ENCODE data around the gene IFI6.
"Not testable (repeated sequence)": the region's sequence is repeated elsewhere in the genome, so short reads cannot be mapped to it uniquely, and the experiment has no call there.

IFI6 gene

GRCh38 chr1:27671964-27672749, at the start of gene IFI6:
Gene IFI6, minus strand, starts transcription at chr1:27672192. Its CDS starts 2,878 bp downstream, at chr1:27669314.
- Mint-ChIP-seq H3K27me3 (ENCODE audit: low read depth) (no peaks in the 10 kb centered on the region), H3K4me1 (ENCODE audit: low read depth) (peaks cover 37% of the 10 kb centered on the region), H3K9me3 (no peaks in the 10 kb centered on the region), H3K36me3 (ENCODE audit: low read depth) (peaks cover 11% of the 10 kb centered on the region), H3K4me3 (peak within 1 kb of the TSS; percentile 96), H3K27ac (peak within 1 kb of the TSS; percentile 95)

GRCh38 chr1:27719286-27720251, 47.6 kb upstream of the IFI6 start:
- Mint-ChIP-seq H3K27me3 (ENCODE audit: low read depth) (peaks cover 31% of the 10 kb centered on the region), H3K36me3 (ENCODE audit: low read depth) (peaks cover 1% of the 10 kb centered on the region), H3K9me3 (peaks cover 13% of the 10 kb centered on the region), H3K4me3 (no peak overlapping the region), H3K27ac (no peak overlapping the region), H3K4me1 (ENCODE audit: low read depth) (peaks cover under 1% of the 10 kb centered on the region)

GRCh38 chr1:27716262-27716895, 44.4 kb upstream of the IFI6 start:
- peaks cover 1% of the 10 kb centered on the region for H3K36me3 Mint-ChIP-seq (ENCODE audit: low read depth)
- H3K27ac Mint-ChIP-seq = no peak overlapping the region
- peaks cover 3% of the 10 kb centered on the region for H3K4me1 Mint-ChIP-seq (ENCODE audit: low read depth)
- peaks cover 13% of the 10 kb centered on the region for H3K9me3 Mint-ChIP-seq
- peaks cover 36% of the 10 kb centered on the region for H3K27me3 Mint-ChIP-seq (ENCODE audit: low read depth)
- no peak overlapping the region for H3K4me3 Mint-ChIP-seq

GRCh38 chr1:27713869-27714513, 42.0 kb upstream of the IFI6 start:
- Mint-ChIP-seq H3K4me3 (no peak overlapping the region), H3K27ac (no peak overlapping the region), H3K36me3 (ENCODE audit: low read depth) (peaks cover 1% of the 10 kb centered on the region), H3K4me1 (ENCODE audit: low read depth) (peaks cover 3% of the 10 kb centered on the region), H3K27me3 (ENCODE audit: low read depth) (peaks cover 23% of the 10 kb centered on the region), H3K9me3 (peaks cover 13% of the 10 kb centered on the region)

GRCh38 chr1:27713139-27713725, 41.2 kb upstream of the IFI6 start:
- Mint-ChIP-seq H3K27ac (no peak overlapping the region), H3K4me1 (ENCODE audit: low read depth) (peaks cover 3% of the 10 kb centered on the region), H3K36me3 (ENCODE audit: low read depth) (peaks cover 1% of the 10 kb centered on the region), H3K27me3 (ENCODE audit: low read depth) (peaks cover 23% of the 10 kb centered on the region), H3K9me3 (peaks cover 13% of the 10 kb centered on the region), H3K4me3 (no peak overlapping the region)

- no peak overlapping the region for H3K4me3 Mint-ChIP-seq
- H3K36me3 Mint-ChIP-seq (ENCODE audit: low read depth) = no peaks in the 10 kb centered on the region
- peaks cover 3% of the 10 kb centered on the region for H3K4me1 Mint-ChIP-seq (ENCODE audit: low read depth)
- H3K27me3 Mint-ChIP-seq (ENCODE audit: low read depth) = peaks cover 6% of the 10 kb centered on the region
- H3K9me3 Mint-ChIP-seq = peaks cover under 1% of the 10 kb centered on the region
- H3K27ac Mint-ChIP-seq = no peak overlapping the region
These were observed 38.6 kb upstream of the IFI6 start for GRCh38 chr1:27710574-27710973.

- no peak overlapping the region for H3K4me3 Mint-ChIP-seq
- H3K36me3 Mint-ChIP-seq (ENCODE audit: low read depth) = peaks cover 4% of the 10 kb centered on the region
- H3K27ac Mint-ChIP-seq = no peak overlapping the region
- peaks cover 17% of the 10 kb centered on the region for H3K27me3 Mint-ChIP-seq (ENCODE audit: low read depth)
- H3K9me3 Mint-ChIP-seq = peaks cover 19% of the 10 kb centered on the region
- H3K4me1 Mint-ChIP-seq (ENCODE audit: low read depth) = no peaks in the 10 kb centered on the region
These were observed 33.6 kb upstream of the IFI6 start for GRCh38 chr1:27705545-27705944.

GRCh38 chr1:27704958-27705357, 33.0 kb upstream of the IFI6 start:
- Mint-ChIP-seq H3K27ac (no peak overlapping the region), H3K9me3 (peaks cover 19% of the 10 kb centered on the region), H3K4me3 (no peak overlapping the region), H3K27me3 (ENCODE audit: low read depth) (peaks cover 17% of the 10 kb centered on the region), H3K36me3 (ENCODE audit: low read depth) (peaks cover 4% of the 10 kb centered on the region), H3K4me1 (ENCODE audit: low read depth) (no peaks in the 10 kb centered on the region)

- H3K4me1 Mint-ChIP-seq (ENCODE audit: low read depth); H3K27ac Mint-ChIP-seq; H3K4me3 Mint-ChIP-seq; H3K36me3 Mint-ChIP-seq (ENCODE audit: low read depth): not testable (repeated sequence)
- peaks cover 14% of the 10 kb centered on the region for H3K9me3 Mint-ChIP-seq
- peaks cover 20% of the 10 kb centered on the region for H3K27me3 Mint-ChIP-seq (ENCODE audit: low read depth)
These were observed 24.8 kb upstream of the IFI6 start for GRCh38 chr1:27696835-27697234.

- Mint-ChIP-seq H3K4me1 (ENCODE audit: low read depth) (peaks cover 18% of the 10 kb centered on the region), H3K36me3 (ENCODE audit: low read depth) (no peaks in the 10 kb centered on the region), H3K9me3 (peaks cover 13% of the 10 kb centered on the region)
These were observed 18.2 kb upstream of the IFI6 start for GRCh38 chr1:27690183-27690582.

GRCh38 chr1:27689423-27690173, 17.6 kb upstream of the IFI6 start:
- H3K27me3 Mint-ChIP-seq (ENCODE audit: low read depth) = peaks cover 21% of the 10 kb centered on the region
- H3K9me3 Mint-ChIP-seq = peaks cover 13% of the 10 kb centered on the region
- H3K4me3 Mint-ChIP-seq = peak overlapping the region; percentile 30
- peaks cover 18% of the 10 kb centered on the region for H3K4me1 Mint-ChIP-seq (ENCODE audit: low read depth)
- H3K36me3 Mint-ChIP-seq (ENCODE audit: low read depth) = no peaks in the 10 kb centered on the region
- peak overlapping the region; percentile 75 for H3K27ac Mint-ChIP-seq

More at GRCh38 chr1:27690183-27690582, 18.2 kb upstream of the IFI6 start:
- peak overlapping the region; percentile 75 for H3K27ac Mint-ChIP-seq
- peaks cover 17% of the 10 kb centered on the region for H3K27me3 Mint-ChIP-seq (ENCODE audit: low read depth)
- no peak overlapping the region for H3K4me3 Mint-ChIP-seq

GRCh38 chr1:27687906-27688305, 15.9 kb upstream of the IFI6 start:
- Mint-ChIP-seq H3K36me3 (ENCODE audit: low read depth) (no peaks in the 10 kb centered on the region), H3K4me1 (ENCODE audit: low read depth) (peaks cover 18% of the 10 kb centered on the region), H3K4me3 (no peak overlapping the region), H3K9me3 (peaks cover 13% of the 10 kb centered on the region), H3K27ac (no peak overlapping the region), H3K27me3 (ENCODE audit: low read depth) (peaks cover 18% of the 10 kb centered on the region)
